ENCODE data around the gene ATP10D. TPM values are rescaled to one million over a fixed set of nuclear protein-coding genes. Genes with fewer than 3 reads are reported as not detected.
A peak's percentile ranks its signal among the peaks of the same experiment; 100 is the strongest.

The ATP10D gene
- total RNA-seq, 1 donor from 2014 or later = 9.7 TPM

DNA sequence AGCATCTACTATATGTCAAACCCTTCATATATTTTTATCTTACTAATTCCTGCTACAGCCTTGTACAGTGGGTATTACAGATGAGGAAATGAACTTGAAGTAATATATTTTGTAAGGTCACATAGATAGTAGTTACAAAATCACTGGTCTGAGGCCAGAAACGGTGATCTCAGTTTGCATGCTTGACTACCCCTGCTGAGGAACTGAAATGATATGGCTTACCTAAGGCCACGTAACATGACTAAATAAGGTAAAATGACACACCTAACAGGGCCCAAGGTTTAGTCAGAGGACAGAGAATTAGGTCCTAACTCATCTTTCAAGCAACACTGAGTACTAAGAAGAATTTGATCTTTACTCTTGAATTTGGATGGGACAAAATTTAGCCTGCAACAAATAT, 20.1 kb upstream of the ATP10D start:
- no peak for DNase-seq (ENCODE audit: low read depth)
- TF ChIP-seq, protein P1, sequence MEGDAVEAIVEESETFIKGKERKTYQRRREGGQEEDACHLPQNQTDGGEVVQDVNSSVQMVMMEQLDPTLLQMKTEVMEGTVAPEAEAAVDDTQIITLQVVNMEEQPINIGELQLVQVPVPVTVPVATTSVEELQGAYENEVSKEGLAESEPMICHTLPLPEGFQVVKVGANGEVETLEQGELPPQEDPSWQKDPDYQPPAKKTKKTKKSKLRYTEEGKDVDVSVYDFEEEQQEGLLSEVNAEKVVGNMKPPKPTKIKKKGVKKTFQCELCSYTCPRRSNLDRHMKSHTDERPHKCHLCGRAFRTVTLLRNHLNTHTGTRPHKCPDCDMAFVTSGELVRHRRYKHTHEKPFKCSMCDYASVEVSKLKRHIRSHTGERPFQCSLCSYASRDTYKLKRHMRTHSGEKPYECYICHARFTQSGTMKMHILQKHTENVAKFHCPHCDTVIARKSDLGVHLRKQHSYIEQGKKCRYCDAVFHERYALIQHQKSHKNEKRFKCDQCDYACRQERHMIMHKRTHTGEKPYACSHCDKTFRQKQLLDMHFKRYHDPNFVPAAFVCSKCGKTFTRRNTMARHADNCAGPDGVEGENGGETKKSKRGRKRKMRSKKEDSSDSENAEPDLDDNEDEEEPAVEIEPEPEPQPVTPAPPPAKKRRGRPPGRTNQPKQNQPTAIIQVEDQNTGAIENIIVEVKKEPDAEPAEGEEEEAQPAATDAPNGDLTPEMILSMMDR (conservative IDR thresholded peaks at IDR 0.05; ENCODE audit: low read depth, low read length) = no peak
- no peak overlapping the region for H3K4me3 ChIP-seq (ENCODE audit: low read depth, low read length)

DNA sequence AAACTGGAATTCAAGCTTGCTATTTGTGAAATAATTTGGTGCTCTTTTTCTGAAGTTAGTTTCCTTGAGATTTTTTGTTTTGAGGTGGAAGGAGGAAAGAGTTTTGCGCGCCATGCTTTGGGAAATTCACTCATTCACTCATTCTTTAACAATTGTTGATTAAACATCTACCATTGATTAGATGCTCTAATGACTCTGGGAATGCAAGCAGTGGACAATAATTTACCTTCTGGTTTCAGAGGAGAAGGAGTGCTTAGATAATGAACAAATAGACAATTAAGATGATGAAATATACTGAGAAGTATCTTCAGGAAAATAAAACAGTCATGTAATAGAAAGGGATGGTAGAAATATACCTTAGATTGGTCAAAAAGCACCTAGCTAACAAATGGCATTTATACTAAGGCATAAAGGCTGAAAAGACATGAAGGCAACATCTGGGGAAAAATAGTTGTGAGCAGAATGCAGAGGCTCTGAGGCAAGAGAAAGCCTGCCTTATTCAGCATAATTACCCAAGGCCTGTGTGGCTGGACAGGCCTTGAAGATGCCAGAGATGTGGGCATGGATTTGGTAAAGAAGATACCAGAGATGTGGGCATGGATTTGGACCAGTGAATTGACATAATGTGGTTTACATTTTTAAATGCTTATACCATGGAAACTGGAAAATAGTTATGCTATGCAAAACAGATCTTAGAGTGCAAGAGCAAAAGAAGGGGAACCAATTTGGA, 18.9 kb upstream of the ATP10D start:
- peak; percentile 86 for DNase-seq (ENCODE audit: low read depth)

DNA sequence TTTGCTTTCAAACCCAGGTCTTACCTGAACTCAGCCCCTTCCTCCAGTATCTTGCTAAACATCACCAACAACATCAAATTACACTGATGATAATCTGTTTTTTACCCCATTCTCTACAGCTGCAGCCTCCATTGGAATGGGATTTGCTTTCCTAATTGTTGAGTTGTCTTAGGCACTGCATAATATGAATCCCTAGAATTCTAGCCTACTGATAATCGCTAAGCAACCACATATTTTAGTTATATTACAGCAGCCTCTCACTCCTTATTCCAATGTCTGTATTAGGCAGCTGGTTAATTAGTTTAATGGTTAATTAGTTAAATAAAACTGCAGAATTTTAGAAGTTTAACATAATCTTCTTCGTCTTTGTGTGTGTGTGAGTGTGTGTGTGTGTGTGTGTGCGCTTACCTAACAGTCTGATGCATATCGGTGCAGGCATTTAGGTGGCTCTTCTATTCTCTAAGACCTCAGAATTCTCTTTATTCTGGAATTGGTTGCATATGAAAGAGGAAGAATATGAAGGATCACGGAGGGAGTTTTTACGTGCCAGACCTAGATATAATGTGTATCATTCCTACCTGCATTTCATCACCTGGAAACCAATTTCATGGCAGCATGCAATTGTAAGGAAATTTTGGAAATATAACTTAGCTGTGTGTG, 16.2 kb upstream of the ATP10D start:
- no peak overlapping the region for H3K4me3 ChIP-seq (ENCODE audit: low read depth, low read length)
- DNase-seq (ENCODE audit: low read depth) = no peak
- TF ChIP-seq, protein P1 (conservative IDR thresholded peaks at IDR 0.05; ENCODE audit: low read depth, low read length) = no peak

More for the DNA sequence above, 18.9 kb upstream of the ATP10D start:
- no peak overlapping the region for H3K4me3 ChIP-seq (ENCODE audit: low read depth, low read length)
- TF ChIP-seq, protein P1 (conservative IDR thresholded peaks at IDR 0.05; ENCODE audit: low read depth, low read length) = no peak

DNA sequence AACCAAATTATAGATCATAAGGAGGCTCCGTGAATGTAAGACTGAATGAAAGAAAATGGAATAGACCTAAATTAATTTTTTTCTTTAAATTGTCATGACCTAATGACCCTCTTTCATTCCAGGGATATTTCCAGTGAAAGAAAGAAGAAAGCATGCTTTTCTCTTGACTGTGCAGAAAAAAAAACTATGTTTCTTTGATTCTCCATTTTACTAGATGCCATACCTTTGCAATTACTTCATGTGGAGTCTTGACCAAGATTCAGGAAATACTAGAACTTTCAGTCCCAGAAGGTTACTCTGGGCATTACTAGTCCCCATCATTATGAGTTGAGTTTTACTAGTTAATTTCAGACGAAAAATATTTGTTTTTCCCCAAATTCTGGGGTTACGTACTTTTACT, 15.1 kb upstream of the ATP10D start:
- TF ChIP-seq, protein P1 (conservative IDR thresholded peaks at IDR 0.05; ENCODE audit: low read depth, low read length) = no peak
- no peak for DNase-seq (ENCODE audit: low read depth)
- H3K4me3 ChIP-seq (ENCODE audit: low read depth, low read length) = no peak overlapping the region

DNA sequence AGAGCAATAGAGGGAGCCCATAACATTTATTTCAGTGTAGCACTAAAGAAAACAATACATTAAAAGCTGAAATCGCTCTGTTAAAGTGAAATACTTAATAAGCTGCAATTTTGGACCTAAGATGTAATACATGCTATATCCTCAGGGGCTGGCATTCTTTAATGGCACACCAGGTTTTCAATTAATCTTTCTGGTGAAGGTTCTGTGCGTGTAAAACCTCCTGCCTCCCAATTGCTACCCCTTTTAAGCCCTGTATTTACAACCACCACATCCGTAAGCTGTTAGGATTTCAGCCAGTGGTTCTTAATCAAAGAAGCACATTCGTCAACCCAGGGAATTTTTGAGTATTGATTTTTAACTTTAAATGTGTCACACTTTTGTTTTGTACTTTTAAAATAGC, 14.0 kb upstream of the ATP10D start:
- DNase-seq (ENCODE audit: low read depth) = no peak
- TF ChIP-seq, protein P1 (conservative IDR thresholded peaks at IDR 0.05; ENCODE audit: low read depth, low read length) = no peak
- H3K4me3 ChIP-seq (ENCODE audit: low read depth, low read length) = no peak overlapping the region

DNA sequence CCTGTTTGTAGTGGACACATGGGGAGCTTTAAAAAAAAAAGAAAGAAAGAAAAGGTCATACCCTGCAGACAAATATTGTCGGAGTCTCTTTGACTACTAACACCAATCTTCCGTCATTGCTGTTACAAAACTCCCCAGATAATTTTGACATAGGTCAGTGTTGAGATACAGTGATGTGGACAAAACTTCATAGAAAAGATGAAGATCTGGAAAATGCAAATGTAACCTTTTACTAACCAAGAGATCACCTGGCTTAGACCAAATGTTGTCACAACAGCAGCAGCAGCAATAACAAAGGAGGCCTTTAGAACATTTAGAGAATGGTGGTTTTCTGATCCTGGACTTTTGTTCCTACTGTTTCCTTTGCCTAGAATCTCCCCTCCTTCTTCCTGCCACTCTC, 13.5 kb upstream of the ATP10D start:
- TF ChIP-seq, protein P1 (conservative IDR thresholded peaks at IDR 0.05; ENCODE audit: low read depth, low read length) = no peak

More for the DNA sequence above, 13.5 kb upstream of the ATP10D start:
- DNase-seq (ENCODE audit: low read depth) = no peak
- no peak overlapping the region for H3K4me3 ChIP-seq (ENCODE audit: low read depth, low read length)

All from epithelial cell of proximal tubule (primary cell).